HG02970 (cell line): Measurements from ENCODE around the gene RAD51B.

Experiments
- ATAC-seq: cut with Tn5 transposase; IDR thresholded peaks from one replicate; pipeline ENCODE4 v1.9.1; 2021; ENCODE audit warnings: mild to moderate bottlenecking, moderate library complexity, moderate number of reproducible peaks; ENCODE audit not compliant: unreplicated experiment, low FRiP score

RAD51B gene

DNA sequence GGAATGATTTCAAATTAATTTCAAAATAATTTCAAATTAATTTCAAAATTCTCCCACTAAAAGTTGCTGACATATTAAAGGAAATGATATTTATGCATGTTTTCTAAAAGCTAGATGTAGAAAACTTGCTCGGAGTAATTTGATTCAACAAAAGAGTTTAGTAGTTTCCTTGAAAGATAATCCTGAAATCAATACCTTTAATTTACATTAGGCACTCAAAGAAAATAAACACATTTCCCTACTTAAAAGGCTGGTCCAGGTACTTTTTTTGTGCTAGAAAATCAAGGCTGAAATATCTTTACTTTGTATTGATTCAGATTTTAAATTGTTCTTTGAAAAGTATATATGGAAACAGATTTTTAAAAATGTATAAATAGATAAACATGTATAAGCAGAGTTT lies 370.5 kb downstream of the RAD51B start:
- ATAC-seq, result no peak

DNA sequence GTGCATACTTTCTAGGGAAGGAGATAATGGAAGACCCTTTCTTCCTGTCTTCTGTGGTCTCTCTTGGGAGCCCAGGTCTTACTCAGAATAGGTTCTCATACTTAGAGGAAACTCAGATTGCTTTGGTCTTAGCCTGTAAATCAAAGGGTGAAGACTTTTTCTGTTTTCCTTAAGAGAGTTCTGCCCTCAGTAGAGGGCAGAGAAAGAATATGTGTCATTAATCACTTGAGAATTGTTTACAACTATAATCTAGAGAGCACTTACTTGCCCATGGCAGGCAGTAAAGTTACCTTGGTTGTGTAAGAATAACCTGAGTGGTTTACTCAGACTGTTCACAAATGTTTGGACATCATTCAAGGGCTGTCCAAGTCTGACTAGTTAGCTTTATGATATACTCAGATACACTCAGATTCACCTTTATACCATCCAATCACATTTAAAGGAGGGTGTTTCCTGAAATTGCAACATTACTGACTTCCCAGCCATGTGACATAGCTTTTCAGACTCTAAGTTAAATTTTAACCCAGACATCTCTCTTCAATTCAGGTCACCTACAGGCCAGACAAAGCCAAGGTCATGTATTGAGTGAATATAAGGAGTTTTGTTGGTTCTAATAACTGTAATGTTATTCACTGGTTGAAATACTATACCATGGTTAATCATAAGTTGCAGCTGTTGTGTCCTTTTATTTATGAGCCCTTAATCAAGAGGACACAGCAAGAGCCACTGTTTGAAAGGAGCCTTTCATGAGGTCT lies 372.2 kb downstream of the RAD51B start:
- no peak for ATAC-seq

DNA sequence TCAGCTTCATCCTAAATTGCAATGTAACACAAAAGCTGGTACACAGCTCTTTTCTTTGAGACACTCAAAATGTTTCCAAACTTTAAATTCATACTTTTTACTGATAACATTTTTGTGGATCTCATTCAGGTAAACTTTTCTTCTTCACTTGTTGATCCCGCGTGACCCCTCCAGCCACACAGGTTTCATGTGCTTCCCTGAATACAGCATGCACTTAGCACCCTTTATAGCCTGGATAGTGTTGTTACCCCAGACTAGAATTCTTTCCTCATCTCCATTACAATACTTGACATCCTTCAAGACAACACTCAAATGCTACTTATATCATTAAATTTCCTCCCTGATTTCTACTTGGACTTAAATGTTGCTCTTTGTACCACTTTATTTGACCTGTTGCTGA lies 373.4 kb downstream of the RAD51B start:
- ATAC-seq, result no peak

DNA sequence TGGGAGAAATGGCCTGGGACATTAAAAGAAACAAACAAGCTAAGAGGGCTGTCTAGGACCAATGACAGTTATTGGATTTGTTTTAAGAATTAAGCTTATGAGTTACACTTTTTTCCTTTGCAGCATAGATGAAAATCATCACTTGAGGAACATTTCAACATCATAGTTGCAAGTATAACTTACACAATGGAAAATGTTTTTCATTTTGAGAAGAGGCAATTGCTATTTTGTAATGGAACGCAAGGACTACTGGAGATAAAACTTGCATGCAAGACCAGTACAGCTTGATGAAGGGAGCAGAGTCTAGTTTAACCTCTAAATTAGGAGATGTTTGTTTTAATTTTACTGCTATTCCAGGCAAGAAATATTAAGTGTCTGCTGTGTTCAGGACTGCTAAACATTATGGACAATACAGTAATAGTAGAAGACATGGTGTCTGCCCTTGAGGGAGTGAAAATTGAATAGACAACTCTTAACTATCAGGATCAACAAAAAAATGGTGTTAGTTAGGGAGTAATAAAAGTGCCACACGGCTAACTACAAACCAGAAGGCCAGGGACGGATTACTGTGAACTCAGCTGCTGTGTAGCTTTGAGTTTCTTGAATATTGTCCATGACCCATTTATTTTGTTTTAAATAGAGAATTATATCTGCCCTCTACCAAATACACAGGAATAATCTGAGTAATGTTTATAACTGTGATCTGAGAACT lies 374.5 kb downstream of the RAD51B start:
- ATAC-seq, result no peak

DNA sequence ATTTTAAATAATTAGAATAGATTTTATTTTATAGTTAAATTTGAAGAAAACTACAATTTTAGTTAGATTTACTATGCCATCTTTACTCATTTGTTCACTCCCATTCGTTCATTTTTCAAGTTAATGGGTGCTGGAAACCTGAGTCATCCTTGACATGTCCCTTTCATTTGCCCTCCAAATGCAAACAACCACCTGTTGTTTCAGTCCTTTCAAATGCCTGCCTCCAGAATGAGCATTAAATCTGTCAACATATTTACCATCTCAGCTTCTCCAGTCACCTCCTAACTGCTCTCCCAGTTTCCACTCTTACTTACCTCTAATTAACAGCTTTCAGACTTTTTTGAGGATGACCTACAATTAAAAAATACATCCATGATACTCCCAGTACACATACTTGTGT lies 375.5 kb downstream of the RAD51B start:
- ATAC-seq, result no peak

DNA sequence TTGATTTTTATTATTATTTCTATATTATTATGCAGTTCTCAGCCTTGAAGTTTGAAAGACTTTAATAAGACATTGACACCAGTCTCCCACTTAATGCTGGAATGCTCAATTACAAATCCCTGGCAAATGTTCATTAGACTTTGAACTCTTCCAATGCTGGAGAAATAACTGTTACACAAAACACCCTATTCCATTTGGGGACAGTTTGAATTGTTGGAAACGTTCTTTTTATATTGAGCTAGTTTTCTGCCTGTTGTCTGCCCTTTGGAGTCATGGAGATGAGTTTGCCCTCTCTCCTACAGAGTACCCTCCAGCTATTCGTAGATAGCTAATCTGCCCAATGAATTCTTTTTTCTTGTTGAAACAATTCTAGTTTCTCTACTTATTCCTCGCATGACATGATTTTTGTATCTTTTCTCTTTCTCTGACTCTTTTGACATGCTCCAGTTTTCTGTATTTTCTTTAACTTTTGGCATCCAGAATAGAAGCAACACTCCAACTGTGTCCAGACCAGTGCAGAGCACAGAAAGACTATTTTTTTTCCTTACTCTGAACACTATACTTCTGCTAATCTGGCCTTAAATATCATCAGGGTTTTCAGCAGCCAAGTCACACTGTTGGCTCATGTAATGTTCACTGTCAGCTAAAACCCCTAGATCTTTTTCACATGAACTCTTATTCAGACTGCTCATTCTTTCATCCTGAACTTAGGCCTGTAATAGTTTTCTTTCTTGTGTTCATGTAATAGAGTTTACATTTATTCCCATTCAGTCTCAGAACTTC lies 379.3 kb downstream of the RAD51B start:
- no peak for ATAC-seq

DNA sequence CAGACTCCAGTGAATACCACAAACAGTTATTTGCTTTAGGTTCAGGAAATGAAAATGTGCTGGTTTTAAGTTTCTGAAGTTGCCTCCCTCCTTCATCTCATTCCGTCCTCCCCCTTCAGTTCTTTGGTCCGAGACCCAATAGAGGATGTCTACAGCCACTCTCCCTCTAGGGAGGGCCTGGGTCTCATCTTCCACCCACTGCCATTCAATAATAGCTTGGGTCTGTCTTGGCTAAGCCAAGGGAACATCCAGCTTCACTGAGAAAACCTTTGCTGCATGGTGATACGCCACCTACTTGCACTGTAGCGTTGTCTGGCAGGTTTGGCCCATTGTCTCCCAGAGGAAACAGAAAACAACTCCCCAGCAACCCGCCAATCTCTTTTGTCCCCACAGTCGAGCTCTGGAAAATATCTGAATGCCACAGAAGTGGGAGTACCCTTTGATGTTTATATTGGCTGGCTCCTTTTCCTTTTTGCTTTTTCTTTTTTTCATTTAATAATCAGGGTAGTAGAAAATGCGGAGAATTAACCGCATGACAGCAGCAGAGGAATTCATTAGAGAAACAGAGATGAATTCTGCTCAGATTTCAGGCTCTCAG lies 380.1 kb downstream of the RAD51B start:
- no peak for ATAC-seq

DNA sequence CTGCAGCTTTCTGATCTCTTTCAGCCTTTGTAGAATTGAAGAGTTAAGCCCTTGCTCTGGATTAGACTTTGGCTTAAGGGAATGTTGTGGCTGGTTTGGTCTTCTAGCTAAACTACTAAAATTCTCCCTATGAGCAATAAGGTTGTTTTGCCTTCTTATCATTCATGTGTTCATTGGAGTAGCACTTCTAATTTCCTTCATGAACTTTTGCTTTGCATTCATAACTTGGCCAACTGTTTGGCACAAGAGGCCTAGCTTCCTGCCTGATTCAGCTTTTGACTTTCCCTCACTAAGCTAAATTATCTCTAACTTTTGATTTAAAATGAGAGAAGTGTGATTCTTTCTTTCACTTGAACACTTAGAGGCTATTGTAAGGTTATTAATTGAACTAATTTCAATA lies 384.3 kb downstream of the RAD51B start:
- ATAC-seq, result no peak

DNA sequence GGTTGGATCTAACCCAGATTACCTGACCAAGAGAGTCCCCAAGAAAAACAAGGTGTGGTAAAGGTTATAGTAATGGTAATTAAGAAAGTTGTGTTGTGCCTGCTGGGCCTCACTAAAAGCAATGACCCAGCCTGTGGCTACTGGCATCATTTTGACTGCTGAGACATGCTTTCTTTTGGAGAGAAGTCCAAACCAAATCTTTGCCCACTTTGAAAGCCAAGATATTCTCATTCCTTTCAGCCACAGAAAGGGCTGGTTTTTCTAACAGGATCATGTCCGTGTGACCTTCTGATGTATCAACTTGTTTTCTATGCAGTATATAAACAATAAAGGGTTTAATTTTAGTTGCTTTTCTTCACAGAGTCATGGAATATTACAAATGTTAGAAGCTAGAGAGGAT lies 388.6 kb downstream of the RAD51B start:
- no peak for ATAC-seq

DNA sequence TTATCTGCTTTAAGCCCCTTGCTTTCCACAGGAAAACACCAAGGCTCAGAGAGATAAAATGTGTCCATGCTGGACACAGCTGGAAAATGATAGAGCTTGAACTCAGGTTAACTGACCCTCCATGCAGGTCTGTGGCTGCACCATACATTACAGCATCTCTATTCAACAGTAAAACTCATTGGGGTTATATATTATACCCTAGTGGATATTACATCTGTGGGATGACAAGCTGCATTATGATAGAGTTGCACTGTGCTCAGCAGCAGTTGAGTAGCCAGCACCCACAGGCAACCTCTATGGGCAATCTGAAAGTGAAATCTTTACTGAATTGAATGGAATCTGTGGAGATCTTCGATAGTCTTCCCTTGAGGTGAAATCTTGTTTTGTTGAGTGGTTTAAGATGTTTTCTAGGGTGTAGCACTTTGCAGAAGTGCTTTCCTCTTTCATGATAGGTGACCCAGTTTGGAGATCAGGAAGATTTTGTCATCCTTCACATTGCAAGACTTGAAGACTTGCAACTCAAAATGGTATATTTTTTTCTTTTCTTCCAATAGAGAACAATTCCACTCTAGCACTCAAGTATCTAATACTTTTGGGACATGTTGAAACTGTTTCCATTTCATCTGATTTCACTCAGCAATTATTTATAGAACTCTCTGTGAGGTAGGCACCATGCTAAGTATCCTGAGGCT lies 389.2 kb downstream of the RAD51B start:
- ATAC-seq, result no peak

DNA sequence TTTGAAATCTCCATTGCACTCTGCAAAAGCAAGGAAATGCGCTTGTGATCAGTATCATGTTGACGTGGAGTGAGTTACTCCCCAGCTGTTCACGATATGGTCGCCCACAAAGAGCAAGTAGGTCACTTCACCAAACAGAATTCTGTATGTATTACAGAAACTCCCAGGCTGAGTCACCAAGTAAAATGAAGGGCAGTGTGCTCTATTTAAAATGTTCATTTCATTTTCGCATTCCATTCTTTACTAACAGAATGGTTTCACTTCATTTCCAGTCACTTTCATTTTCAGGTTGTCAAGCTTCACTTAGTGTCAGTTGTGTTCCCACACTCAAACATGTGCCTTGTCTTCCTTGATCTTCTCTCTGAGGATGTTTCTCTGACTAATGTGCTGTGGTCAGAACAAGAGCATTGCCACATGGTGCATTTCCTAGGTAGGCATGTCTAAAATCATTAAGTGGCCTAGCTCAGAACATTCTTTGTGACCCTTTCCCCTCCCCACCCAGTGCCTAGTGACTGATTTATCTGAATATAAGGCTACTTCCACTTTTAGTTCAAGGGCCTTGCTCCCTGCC lies 391.2 kb downstream of the RAD51B start:
- peak; percentile 88 for ATAC-seq

DNA sequence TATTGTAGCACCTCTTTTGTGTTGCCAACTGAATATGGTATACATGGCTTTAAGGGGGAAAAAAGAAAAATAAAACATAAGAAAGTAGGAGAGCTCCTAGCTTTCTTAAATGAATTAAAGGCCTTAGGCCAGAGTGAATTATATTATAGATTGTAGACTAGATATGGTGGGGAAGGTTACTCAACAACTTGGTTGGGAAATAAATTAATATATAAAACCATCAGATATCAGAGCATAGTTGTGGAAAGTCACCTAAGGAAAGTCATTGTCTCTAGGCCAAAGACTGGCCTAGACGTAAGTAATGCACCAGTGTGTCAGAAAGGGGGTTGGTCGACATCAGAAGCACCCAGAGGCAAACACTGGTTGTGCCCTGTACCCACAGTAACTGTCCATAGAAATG lies 391.8 kb downstream of the RAD51B start:
- no peak for ATAC-seq

DNA sequence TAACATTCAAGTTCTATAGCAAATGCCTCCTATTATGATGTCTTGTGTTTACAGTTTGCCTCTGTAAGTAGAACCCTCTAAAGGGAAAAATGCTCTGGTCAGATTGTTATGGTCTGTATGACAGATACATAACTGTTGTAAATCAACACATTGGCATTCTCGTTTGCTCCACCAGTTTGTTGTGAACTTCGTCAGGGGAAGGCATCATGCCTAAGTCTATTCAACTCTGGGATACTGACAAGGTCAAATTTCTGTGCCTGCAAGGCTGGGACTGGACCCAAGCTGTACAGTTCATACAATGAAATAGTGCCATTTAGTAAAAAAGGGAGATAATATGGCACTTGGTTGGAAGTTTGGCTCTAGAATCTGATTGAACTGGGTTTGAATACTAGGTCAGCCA lies 392.3 kb downstream of the RAD51B start:
- no peak for ATAC-seq

DNA sequence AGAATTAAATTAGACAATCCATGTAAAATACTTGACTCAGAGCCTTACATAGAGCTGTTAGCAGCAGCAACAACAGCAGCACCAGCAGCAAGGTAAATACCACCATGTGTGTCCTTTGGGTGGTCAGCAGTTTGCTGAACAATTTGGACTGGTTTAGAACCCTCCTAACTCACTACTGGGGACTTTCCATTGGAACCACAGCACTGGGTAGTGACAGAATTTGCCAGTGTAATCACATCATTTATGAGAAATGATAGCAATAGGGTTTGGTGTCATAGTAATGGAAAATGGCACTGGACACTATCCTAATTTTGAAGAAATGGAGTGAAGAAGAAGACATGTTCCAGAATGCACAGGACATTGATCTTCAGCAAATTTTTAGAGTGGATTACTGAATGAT lies 392.8 kb downstream of the RAD51B start:
- ATAC-seq, result no peak

DNA sequence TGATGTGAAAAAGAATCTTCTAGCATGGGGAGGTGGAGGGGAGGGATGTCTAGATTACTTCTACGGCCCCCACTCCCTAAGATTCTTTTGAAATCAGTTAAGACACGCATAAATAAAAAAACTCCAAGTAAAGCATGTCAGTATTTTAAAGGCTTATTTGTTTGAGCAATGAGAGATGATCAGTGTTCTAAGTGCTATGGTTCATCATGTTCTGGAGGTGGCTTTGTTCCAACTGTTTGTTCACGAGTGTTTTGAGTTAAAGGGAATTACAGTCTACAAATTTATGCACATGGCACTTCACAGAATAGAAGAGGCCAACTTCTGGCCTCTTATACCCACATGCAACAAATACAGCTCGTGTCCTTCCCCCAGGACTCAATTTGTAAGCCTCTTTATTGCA lies 394.9 kb downstream of the RAD51B start:
- no peak for ATAC-seq

DNA sequence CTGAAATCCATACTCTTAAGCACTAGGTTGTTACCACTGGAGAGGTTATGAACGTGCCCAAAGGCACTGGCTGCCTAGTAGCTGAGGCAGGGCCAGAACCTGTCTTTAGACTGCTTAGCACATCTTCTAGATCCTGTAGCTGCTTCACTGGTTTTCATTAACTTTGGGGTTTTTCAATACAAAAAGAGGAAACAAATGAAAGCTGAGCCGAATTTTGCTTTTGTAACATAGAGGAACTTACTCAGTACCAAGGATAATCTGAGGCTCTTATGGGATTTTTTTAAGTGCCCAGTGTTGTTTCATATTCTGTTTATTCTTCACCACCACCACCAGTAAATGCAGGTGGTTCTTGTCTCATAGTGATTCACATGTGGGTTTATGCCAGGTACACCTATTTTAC lies 396.1 kb downstream of the RAD51B start:
- ATAC-seq, result no peak

DNA sequence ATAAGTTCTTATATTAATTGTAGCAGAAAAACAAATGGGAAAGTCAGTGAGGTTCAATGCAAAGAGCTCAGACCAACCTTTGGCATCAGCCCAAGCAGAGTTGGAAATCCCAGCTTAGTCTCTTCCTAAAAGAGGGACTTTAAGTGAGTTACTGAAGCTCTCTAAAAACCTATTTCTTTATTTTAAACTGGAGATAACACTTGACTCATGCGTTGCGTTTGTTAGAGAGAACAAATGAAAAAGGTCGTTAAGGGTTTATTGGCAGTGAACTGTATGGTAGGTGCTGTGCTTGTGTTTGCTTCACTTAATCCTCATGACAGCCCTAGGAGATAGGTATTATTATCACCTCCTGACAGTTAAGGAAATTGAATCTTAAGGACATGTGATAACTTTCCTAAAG lies 396.5 kb downstream of the RAD51B start:
- no peak for ATAC-seq

DNA sequence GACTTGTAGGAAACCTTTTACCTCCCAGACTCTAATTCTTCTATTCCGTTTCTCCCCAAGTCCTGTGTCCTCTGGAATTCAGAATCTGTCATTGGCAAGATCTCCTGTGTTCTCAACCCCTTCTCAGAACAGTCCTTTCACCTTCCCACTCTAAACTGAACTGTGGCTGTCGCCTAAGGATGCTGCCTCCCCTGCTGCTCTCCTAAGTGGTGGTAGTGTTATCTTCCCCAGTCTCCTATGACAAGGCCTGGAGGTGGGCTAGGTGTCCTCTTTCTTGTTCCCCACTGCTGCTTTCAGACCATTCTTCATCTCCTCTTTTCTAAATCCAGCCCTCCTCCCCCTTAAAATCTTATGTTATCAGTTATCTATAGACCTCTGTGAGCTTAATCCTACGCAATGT lies 397.4 kb downstream of the RAD51B start:
- no peak for ATAC-seq

DNA sequence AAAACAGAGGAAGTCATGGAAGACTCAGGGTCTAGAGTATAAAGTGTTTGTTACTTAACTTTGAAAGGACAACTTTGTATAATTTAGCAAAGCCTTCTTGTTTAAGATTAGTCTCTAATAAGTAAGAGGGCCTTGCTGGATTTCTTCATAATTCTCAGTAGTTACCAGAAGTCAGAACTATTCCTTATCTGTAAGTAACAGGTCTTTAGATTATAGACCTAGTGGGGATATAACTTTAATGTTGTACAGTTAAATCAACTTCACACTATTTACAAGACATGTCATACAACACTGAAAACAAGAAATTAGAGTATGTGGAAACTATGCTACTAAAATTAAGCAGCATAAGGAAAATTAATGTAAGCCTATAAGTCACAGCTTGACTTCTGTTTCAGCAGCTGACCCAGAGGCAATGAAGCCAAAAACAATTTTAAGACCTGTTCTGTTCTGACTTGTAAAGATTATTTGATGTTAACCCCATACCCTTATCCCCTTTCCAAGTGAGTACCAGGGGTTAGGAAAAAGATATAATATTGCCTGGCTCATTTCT lies 398.3 kb downstream of the RAD51B start:
- no peak for ATAC-seq

DNA sequence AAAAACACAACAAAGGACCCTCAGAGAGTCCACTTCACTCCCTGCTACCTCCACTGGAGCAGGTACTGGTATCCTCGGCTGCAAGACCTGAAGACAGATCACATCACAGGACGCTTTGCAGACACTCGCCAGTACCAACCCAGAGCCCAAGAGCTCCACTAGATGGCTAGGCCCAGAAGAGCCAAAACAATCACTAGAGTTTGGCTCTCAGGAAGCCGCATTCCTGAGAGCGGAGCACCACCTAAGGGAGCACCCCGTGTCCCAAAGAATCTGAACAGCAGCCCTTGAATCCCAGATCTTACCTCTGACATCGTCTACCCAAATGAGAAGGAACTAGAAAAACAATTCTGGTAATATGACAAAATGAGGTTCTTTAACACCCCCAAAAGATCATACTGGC lies 399.8 kb downstream of the RAD51B start:
- ATAC-seq, result no peak
